Neural cell (in vitro differentiated cells): Measurements from ENCODE around the gene A2ML1. TPM values are rescaled to one million over a fixed set of nuclear protein-coding genes. Genes with fewer than 3 reads are reported as not detected.
A peak's percentile ranks its signal among the peaks of the same experiment; 100 is the strongest.
"Not testable (repeated sequence)": the region's sequence is repeated elsewhere in the genome, so short reads cannot be mapped to it uniquely, and the experiment has no call there.

Experiments
- H2AFZ ChIP-seq: fragments of 200-600, 300-800 bp; sonication (generic), shearing (Covaris generic); 2 replicates; pipeline ENCODE4 v1.6.0; 2014; ENCODE audit warnings: low read depth, mild to moderate bottlenecking, antibody characterized with exemption, low read length, moderate library complexity
- H3F3A ChIP-seq: fragments of 200-600 bp; shearing (Covaris generic); 2 replicates; pipeline ENCODE4 v1.6.1; 2016; ENCODE audit warnings: mild to moderate bottlenecking, moderate library complexity, mixed read lengths, antibody characterized with exemption, low read length; ENCODE audit not compliant: insufficient read depth, poor library complexity, severe bottlenecking
- H3K27ac ChIP-seq: fragments of 200-600, 300-800 bp; sonication (generic), shearing (Covaris generic); 2 replicates; pipeline ENCODE4 v1.5.1; 2014; ENCODE audit warnings: mild to moderate bottlenecking, low read length, moderate library complexity
- H3K27me3 ChIP-seq: fragments of 300-800, 200-600 bp; sonication (generic), shearing (Covaris generic); 2 replicates; pipeline ENCODE4 v1.6.0; 2014; ENCODE audit warnings: mild to moderate bottlenecking, low read depth, low read length, moderate library complexity; ENCODE audit not compliant: insufficient read depth
- H3K36me3 ChIP-seq: fragments of 300-800, 200-600 bp; sonication (generic), shearing (Covaris generic); 2 replicates; pipeline ENCODE4 v1.5.1; 2014; ENCODE audit warnings: mild to moderate bottlenecking, antibody characterized with exemption, low read length, moderate library complexity; ENCODE audit not compliant: insufficient read depth
- H3K4me2 ChIP-seq: fragments of 300-800, 200-600 bp; sonication (generic), shearing (Covaris generic); 2 replicates; pipeline ENCODE4 v1.6.0; 2014; ENCODE audit warnings: mild to moderate bottlenecking, low read length
- H3K4me3 ChIP-seq: fragments of 300-800, 200-600 bp; sonication (generic), shearing (Covaris generic); 2 replicates; pipeline ENCODE4 v1.5.1; 2014; ENCODE audit warnings: mild to moderate bottlenecking, low read length, moderate library complexity
- H3K79me2 ChIP-seq: fragments of 200-600 bp; shearing (Covaris generic); replicated peaks from 2 replicates; pipeline ENCODE4 v1.6.0; 2014; ENCODE audit warnings: mild to moderate bottlenecking, low read length, moderate library complexity; ENCODE audit not compliant: insufficient read depth
- H3K9ac ChIP-seq: fragments of 300-800, 200-600 bp; sonication (generic), shearing (Covaris generic); 2 replicates; pipeline ENCODE4 v1.6.1; 2016; ENCODE audit warnings: mild to moderate bottlenecking, low read length, mixed read lengths
- H3K9me2 ChIP-seq: fragments of 200-600 bp; shearing (Covaris generic); 2 replicates; pipeline ENCODE4 v1.6.1; 2016; ENCODE audit warnings: mild to moderate bottlenecking, low read length, mixed read lengths; ENCODE audit not compliant: insufficient read depth
- H3K9me3 ChIP-seq: fragments of 200-600, 300-800 bp; sonication (generic), shearing (Covaris generic); 2 replicates; pipeline ENCODE4 v1.6.1; 2016; ENCODE audit warnings: mild to moderate bottlenecking, mixed run types, low read length, moderate library complexity, mixed read lengths
- H4K20me1 ChIP-seq: fragments of 200-600 bp; shearing (Covaris generic); 2 replicates; pipeline ENCODE4 v1.6.1; 2016; ENCODE audit warnings: mild to moderate bottlenecking, mixed run types; ENCODE audit not compliant: insufficient read depth
- EP300 ChIP-seq: fragments of 450-650 bp; conservative IDR thresholded peaks from 2 replicates; pipeline ENCODE4 v1.6.1; 2014; ENCODE audit warnings: antibody characterized with exemption, mild to moderate bottlenecking, moderate library complexity; ENCODE audit not compliant: poor library complexity, severe bottlenecking
- EZH2 ChIP-seq: fragments of 200-600, 300-800 bp; shearing (Covaris generic), sonication (generic); IDR thresholded peaks from 2 replicates; pipeline ENCODE4 v1.6.1; 2014; ENCODE audit warnings: antibody characterized with exemption, low read length, borderline replicate concordance, mild to moderate bottlenecking; ENCODE audit not compliant: insufficient read depth, poor library complexity, severe bottlenecking
- MXI1 ChIP-seq: fragments of 450-650 bp; conservative IDR thresholded peaks from 2 replicates; pipeline ENCODE4 v1.6.1; 2014; ENCODE audit warnings: antibody characterized with exemption, mild to moderate bottlenecking; ENCODE audit not compliant: poor library complexity, severe bottlenecking
- POLR2AphosphoS5 ChIP-seq: IDR thresholded peaks from 2 replicates; pipeline ENCODE4 v1.6.1; 2012
- RAD21 ChIP-seq: fragments of 450-650 bp; conservative IDR thresholded peaks from 2 replicates; pipeline ENCODE4 v1.6.1; 2014; ENCODE audit warnings: antibody characterized with exemption, mild to moderate bottlenecking, moderate library complexity
- SMC3 ChIP-seq: fragments of 450-650 bp; conservative IDR thresholded peaks from 2 replicates; pipeline ENCODE4 v1.6.1; 2014; ENCODE audit warnings: antibody characterized with exemption, mild to moderate bottlenecking, moderate library complexity; ENCODE audit not compliant: poor library complexity
- TAF1 ChIP-seq: IDR thresholded peaks from 2 replicates; pipeline ENCODE4 v1.6.1; 2012; ENCODE audit warnings: low read depth
- polyA plus RNA-seq: library from polyadenylated mRNA; depleted of rRNA; stranded (reverse); fragments of >200 nt; gene quantifications from 2 replicates; pipeline ENCODE4 v1.2.3, GENCODE V29; 2014
- TF ChIP-seq, protein P1 (sequence below): IDR thresholded peaks from 2 replicates; pipeline ENCODE4 v1.6.1; 2012; ENCODE audit warnings: borderline replicate concordance
- TF ChIP-seq, protein P2 (sequence below): fragments of 450-650 bp; IDR thresholded peaks from 2 replicates; pipeline ENCODE4 v1.5.1; 2014; ENCODE audit warnings: antibody characterized with exemption, mild to moderate bottlenecking, moderate library complexity; ENCODE audit not compliant: poor library complexity, severe bottlenecking

The A2ML1 gene
- polyA plus RNA-seq, 1 donor from 2014 or later: not detected

DNA sequence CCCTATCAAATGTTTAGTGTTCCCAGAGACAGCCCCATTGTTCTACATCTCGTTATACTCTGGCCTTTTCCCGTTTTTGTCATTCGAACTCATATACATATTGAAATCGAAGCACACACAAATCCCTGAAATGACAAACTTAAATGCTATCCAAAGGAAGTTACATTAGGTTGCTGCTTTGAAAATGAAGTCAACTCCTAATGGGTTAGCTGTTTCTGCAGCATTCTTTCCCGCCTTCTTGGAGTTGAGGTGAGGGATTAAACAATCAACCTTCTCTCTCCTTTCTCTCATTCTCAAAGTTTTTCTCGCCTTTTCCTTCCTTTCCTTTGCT lies 91.2 kb downstream of the A2ML1 start:
- H4K20me1 ChIP-seq: no peaks in the 10 kb centered on the region
- H3K27me3 ChIP-seq: no peaks in the 10 kb centered on the region
- H3K36me3 ChIP-seq: no peaks in the 10 kb centered on the region
- peak overlapping the region; percentile 70 for H2AFZ ChIP-seq
- H3K27ac ChIP-seq: peak overlapping the region; percentile 96
- no peaks in the 10 kb centered on the region for H3F3A ChIP-seq
- H3K79me2 ChIP-seq: peaks cover 36% of the 10 kb centered on the region
- H3K9ac ChIP-seq: peak overlapping the region; percentile 82
- peak overlapping the region; percentile 71 for H3K4me3 ChIP-seq
- H3K9me2 ChIP-seq: no peaks in the 10 kb centered on the region
- peak overlapping the region; percentile 90 for H3K4me2 ChIP-seq
- H3K9me3 ChIP-seq: no peaks in the 10 kb centered on the region
- TF ChIP-seq, protein P1, sequence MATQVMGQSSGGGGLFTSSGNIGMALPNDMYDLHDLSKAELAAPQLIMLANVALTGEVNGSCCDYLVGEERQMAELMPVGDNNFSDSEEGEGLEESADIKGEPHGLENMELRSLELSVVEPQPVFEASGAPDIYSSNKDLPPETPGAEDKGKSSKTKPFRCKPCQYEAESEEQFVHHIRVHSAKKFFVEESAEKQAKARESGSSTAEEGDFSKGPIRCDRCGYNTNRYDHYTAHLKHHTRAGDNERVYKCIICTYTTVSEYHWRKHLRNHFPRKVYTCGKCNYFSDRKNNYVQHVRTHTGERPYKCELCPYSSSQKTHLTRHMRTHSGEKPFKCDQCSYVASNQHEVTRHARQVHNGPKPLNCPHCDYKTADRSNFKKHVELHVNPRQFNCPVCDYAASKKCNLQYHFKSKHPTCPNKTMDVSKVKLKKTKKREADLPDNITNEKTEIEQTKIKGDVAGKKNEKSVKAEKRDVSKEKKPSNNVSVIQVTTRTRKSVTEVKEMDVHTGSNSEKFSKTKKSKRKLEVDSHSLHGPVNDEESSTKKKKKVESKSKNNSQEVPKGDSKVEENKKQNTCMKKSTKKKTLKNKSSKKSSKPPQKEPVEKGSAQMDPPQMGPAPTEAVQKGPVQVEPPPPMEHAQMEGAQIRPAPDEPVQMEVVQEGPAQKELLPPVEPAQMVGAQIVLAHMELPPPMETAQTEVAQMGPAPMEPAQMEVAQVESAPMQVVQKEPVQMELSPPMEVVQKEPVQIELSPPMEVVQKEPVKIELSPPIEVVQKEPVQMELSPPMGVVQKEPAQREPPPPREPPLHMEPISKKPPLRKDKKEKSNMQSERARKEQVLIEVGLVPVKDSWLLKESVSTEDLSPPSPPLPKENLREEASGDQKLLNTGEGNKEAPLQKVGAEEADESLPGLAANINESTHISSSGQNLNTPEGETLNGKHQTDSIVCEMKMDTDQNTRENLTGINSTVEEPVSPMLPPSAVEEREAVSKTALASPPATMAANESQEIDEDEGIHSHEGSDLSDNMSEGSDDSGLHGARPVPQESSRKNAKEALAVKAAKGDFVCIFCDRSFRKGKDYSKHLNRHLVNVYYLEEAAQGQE: peak; percentile 47
- TF ChIP-seq EZH2: no peak
- no peak for TF ChIP-seq RAD21
- TF ChIP-seq, protein P2, sequence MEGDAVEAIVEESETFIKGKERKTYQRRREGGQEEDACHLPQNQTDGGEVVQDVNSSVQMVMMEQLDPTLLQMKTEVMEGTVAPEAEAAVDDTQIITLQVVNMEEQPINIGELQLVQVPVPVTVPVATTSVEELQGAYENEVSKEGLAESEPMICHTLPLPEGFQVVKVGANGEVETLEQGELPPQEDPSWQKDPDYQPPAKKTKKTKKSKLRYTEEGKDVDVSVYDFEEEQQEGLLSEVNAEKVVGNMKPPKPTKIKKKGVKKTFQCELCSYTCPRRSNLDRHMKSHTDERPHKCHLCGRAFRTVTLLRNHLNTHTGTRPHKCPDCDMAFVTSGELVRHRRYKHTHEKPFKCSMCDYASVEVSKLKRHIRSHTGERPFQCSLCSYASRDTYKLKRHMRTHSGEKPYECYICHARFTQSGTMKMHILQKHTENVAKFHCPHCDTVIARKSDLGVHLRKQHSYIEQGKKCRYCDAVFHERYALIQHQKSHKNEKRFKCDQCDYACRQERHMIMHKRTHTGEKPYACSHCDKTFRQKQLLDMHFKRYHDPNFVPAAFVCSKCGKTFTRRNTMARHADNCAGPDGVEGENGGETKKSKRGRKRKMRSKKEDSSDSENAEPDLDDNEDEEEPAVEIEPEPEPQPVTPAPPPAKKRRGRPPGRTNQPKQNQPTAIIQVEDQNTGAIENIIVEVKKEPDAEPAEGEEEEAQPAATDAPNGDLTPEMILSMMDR: no peak
- TF ChIP-seq POLR2AphosphoS5: no peak
- no peak for TF ChIP-seq SMC3
- TF ChIP-seq TAF1: no peak
- TF ChIP-seq MXI1: no peak
- no peak for TF ChIP-seq EP300

DNA sequence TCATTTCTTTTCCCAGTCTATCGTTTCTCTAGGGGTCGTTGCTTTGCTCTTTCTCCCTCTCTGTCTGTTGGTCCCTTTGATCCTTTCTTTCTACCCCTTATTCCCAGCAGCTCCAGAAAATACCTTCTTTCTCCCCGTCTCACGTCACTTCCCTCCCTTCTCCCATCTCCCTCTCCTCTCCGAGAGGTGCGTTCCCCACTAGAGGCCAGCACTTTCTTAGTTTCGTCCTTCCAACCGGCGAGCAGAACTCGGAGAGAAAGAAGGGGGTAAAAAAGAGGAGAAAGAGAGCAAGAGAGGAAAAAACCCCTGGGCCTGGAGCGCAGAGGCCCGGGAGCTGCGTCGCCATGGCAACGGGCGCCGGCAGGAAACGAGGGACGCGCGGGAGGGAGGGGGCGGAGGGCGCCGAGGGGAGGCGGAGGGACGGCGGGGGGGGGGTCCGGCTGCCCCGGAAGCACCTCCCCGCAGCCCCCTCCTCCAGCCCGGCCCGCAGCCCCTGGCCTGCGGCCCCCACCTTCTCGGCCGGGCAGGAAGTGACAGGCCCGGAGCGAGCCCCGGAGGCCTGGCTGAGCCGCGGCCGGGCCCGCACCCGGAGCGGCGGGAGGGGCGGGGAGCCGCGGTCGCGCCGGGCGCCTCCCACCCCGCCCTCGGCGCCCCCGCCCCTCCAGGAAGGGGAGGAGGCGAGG lies 91.8 kb downstream of the A2ML1 start, which contains the start of gene PHC1:
Gene PHC1 (plus strand): TSS at position 477 of the 683 bp plus-strand sequence. CDS start 3,169 bp downstream, outside the sequence.
- TF ChIP-seq, protein P1: peak; percentile 61
- peak; percentile 57 for TF ChIP-seq EP300
- peak; percentile 90 for TF ChIP-seq TAF1
- TF ChIP-seq, protein P2: peak; percentile 69
- peak; percentile 34 for TF ChIP-seq RAD21
- TF ChIP-seq POLR2AphosphoS5: peak; percentile 80
- peak within 1 kb of the TSS; percentile 90 for H3K4me2 ChIP-seq
- not testable (repeated sequence) for H3K9me2 ChIP-seq, H3K36me3 ChIP-seq, H4K20me1 ChIP-seq, H3K27me3 ChIP-seq, H3K9me3 ChIP-seq, H3F3A ChIP-seq
- H3K79me2 ChIP-seq: peaks cover 36% of the 10 kb centered on the region
- peak within 1 kb of the TSS; percentile 81 for H3K4me3 ChIP-seq
- peak within 1 kb of the TSS; percentile 96 for H3K27ac ChIP-seq
- H2AFZ ChIP-seq: peak within 1 kb of the TSS; percentile 78
- H3K9ac ChIP-seq: peak within 1 kb of the TSS; percentile 82
